ENCODE results near the gene TMEM212. TPM values are rescaled to one million over a fixed set of nuclear protein-coding genes. Genes with fewer than 3 reads are reported as not detected.
"Not testable (repeated sequence)": the region's sequence is repeated elsewhere in the genome, so short reads cannot be mapped to it uniquely, and the experiment has no call there.

Gene TMEM212
- total RNA-seq, 5 donors from 2014 or later (not counting 1 experiment from before 2014, with no cell fraction given): not detected

DNA sequence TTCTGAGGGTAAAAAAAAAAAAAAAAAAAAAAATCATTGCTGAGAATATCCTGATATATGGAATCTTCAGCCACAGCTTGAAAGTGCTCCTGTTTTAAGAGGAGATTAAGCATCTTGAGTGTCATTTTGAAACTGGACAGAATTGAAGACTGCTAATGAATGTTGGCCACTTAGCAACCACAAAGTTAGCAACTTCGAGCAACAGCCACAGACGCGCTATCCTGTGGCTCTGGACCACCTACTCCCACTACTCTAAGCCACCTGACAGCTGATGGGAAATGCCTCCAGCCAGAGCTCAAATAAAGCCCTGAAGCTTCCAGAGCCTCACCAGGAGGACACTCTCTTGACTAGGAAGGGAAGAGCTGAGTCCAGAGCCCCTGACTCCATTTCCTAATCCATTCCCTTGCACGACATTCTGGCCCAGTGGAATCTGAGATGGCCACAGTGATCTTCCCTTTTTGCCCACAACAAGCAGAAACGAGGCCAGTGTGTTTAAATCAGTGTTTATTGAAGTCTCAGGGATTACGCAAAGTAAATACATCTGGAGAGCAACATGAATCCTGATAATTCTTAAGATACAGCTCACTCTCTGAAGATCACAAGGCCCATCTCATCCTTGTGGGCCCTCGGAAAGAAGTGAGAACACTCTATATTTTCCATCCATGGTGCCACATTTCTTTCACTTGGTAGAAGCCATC lies 58.6 kb downstream of the TMEM212 start:
- no peak overlapping the region for H3K4me3 ChIP-seq (ENCODE audit: control insufficient read depth in 1 of 2, extremely low read depth in 1 of 2, low read length in 1 of 2)
- no peaks in the 10 kb centered on the region for H3K9me3 Mint-ChIP-seq
- H3K9me3 ChIP-seq: no peaks in the 10 kb centered on the region
- 100% methylated on average over 1 of the region's 7 CpGs for WGBS (ENCODE audit: insufficient coverage)
- H3K4me1 ChIP-seq (ENCODE audit: control insufficient read depth in 1 of 2, extremely low read depth in 1 of 2, insufficient read depth in 2 of 2, low read length in 2 of 2): no peaks in the 10 kb centered on the region
- ChIA-PET POLR2A (no interaction called here), CTCF (no interaction called here)
- peaks cover 0 to 7% of the 10 kb centered on the region in 2 experiments for H3K27me3 ChIP-seq (replicated peaks in 1 of 2; ENCODE audit: control insufficient read depth in 2 of 2, extremely low read depth in 1 of 2, insufficient read depth in 2 of 2, low read length in 1 of 2)
- no peaks in the 10 kb centered on the region for H3K36me3 ChIP-seq (ENCODE audit: control insufficient read depth in 2 of 2, extremely low read depth in 1 of 2, insufficient read depth in 1 of 2, low read length in 1 of 2)
- no peak for ATAC-seq (replicated peaks in 1 of 4)
- no peaks in the 10 kb centered on the region for H3K4me1 Mint-ChIP-seq
- no peaks in the 10 kb centered on the region for H3K36me3 Mint-ChIP-seq
- no peak overlapping the region for H3K4me3 Mint-ChIP-seq
- H3K27ac Mint-ChIP-seq: no peak overlapping the region
- H3K27me3 Mint-ChIP-seq: peaks cover 6 to 12% of the 10 kb centered on the region in 2 donors
- no peak for DNase-seq
- no peak overlapping the region for H3K27ac ChIP-seq (ENCODE audit: low read length)

DNA sequence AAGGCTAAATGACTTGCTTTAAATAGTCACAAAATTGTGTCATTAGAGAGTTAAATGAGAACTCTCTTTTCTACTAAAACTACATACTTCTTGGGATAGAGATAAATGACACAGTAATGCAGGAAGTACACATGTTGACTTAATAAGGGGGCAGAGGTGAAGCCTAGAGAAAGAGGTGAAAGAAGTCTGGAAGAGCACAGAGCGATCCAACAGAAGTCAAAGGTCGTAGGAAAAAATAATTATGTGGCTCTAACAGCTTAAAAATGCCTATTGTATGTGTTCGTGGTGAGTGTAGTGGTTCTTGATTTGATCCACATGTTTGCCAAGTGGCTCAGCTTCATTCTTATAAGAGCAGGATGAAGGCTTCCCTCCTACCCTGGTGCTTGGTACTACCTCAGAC lies 61.7 kb downstream of the TMEM212 start:
- Mint-ChIP-seq H3K27me3 (peaks cover 5 to 9% of the 10 kb centered on the region in 2 donors), H3K27ac (no peak overlapping the region), H3K36me3 (no peaks in the 10 kb centered on the region), H3K4me3 (no peak overlapping the region), H3K4me1 (no peaks in the 10 kb centered on the region), H3K9me3 (no peaks in the 10 kb centered on the region)
- no CpG with 5 or more reads among the region's 3 CpGs for WGBS (ENCODE audit: insufficient coverage)
- Histone ChIP-seq H3K4me1 (ENCODE audit: control insufficient read depth in 1 of 2, extremely low read depth in 1 of 2, insufficient read depth in 2 of 2, low read length in 2 of 2) (no peaks in the 10 kb centered on the region), H3K9me3 (no peaks in the 10 kb centered on the region), H3K27ac (ENCODE audit: low read length) (no peak overlapping the region), H3K4me3 (ENCODE audit: control insufficient read depth in 1 of 2, extremely low read depth in 1 of 2, low read length in 1 of 2) (no peak overlapping the region), H3K36me3 (ENCODE audit: control insufficient read depth in 2 of 2, extremely low read depth in 1 of 2, insufficient read depth in 1 of 2, low read length in 1 of 2) (no peaks in the 10 kb centered on the region), H3K27me3 (replicated peaks in 1 of 2; ENCODE audit: control insufficient read depth in 2 of 2, extremely low read depth in 1 of 2, insufficient read depth in 2 of 2, low read length in 1 of 2) (peaks cover 0 to 4% of the 10 kb centered on the region in 2 experiments)
- ChIA-PET CTCF (interaction anchor here in 1 of 2 donors (0.5 kb wide), 1 partner anchor 719 kb away, joined by 3 read pairs; no protein-coding TSS in a partner anchor), POLR2A (no interaction called here)
- no peak for ATAC-seq (replicated peaks in 1 of 4)
- no peak for DNase-seq

DNA sequence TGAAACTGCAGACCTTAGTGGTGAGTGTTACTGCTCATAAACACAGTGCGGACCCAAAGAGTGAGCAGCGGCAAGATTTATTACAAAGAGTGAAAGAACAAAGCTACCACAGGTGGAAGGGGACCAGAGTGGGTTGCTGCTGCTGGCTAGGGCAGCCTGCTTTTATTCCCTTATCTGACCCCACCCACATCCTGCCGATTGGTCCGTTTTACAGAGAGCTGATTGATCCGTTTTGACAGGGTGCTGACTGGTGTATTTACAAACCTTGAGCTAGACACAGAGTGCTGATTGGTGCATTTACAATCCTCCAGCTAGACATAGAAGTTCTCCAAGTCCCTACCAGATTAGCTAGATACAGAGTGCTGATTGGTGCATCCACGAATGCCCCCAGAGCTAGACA lies 63.4 kb downstream of the TMEM212 start:
- H3K9me3 ChIP-seq; H3K4me3 ChIP-seq (ENCODE audit: control insufficient read depth in 1 of 2, extremely low read depth in 1 of 2, low read length in 1 of 2); H3K27me3 ChIP-seq (replicated peaks in 1 of 2; ENCODE audit: control insufficient read depth in 2 of 2, extremely low read depth in 1 of 2, insufficient read depth in 2 of 2, low read length in 1 of 2); H3K9me3 Mint-ChIP-seq; POLR2A ChIA-PET; H3K4me3 Mint-ChIP-seq; H3K4me1 ChIP-seq (ENCODE audit: control insufficient read depth in 1 of 2, extremely low read depth in 1 of 2, insufficient read depth in 2 of 2, low read length in 2 of 2); CTCF ChIA-PET; H3K27ac ChIP-seq (ENCODE audit: low read length); H3K36me3 ChIP-seq (ENCODE audit: control insufficient read depth in 2 of 2, extremely low read depth in 1 of 2, insufficient read depth in 1 of 2, low read length in 1 of 2); DNase-seq; H3K4me1 Mint-ChIP-seq; ATAC-seq (replicated peaks in 1 of 4); H3K27ac Mint-ChIP-seq; H3K27me3 Mint-ChIP-seq; H3K36me3 Mint-ChIP-seq: not testable (repeated sequence)
- WGBS (ENCODE audit: insufficient coverage): 80% methylated on average over 1 of the region's 6 CpGs

DNA sequence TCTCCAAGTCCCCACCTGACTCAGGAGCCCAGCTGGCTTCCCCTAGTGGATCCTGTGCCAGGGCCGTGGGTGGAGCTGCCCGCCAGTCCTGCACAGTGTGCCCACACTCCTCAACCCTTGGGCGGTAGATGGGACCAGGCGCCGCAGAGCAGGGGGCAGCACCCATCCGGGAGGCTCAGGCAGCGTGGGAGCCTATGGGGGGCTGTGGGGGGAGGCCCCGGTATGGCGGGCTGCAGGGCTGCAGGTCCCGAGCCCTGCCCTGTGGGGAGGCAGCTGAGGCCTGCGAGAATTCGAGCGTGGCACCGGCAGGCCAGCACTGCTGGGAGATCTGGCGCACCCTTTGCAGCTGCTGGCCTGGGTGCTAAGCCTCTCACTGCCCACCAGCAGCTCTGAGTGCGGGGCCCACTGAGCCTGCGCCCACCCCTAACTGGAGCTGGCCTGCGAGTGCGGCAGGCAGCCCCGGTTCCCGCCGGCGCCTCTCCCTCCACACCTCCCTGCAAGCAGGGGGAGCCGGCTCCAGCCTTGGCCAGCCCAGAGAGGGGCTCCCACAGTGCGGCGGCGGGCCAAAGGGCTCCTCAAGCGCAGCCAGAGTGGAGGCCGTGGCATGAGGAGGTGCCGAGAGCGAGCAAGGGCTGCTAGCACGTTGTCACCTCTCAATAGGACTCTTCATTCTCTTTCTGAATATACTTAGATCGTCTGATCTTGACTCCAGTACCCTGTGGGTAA lies 64.0 kb downstream of the TMEM212 start:
- Histone ChIP-seq H3K4me3 (ENCODE audit: control insufficient read depth in 1 of 2, extremely low read depth in 1 of 2, low read length in 1 of 2) (no peak overlapping the region), H3K27me3 (replicated peaks in 1 of 2; ENCODE audit: control insufficient read depth in 2 of 2, extremely low read depth in 1 of 2, insufficient read depth in 2 of 2, low read length in 1 of 2) (no peaks in the 10 kb centered on the region), H3K27ac (ENCODE audit: low read length) (no peak overlapping the region), H3K4me1 (ENCODE audit: control insufficient read depth in 1 of 2, extremely low read depth in 1 of 2, insufficient read depth in 2 of 2, low read length in 2 of 2) (no peaks in the 10 kb centered on the region), H3K36me3 (ENCODE audit: control insufficient read depth in 2 of 2, extremely low read depth in 1 of 2, insufficient read depth in 1 of 2, low read length in 1 of 2) (no peaks in the 10 kb centered on the region), H3K9me3 (no peaks in the 10 kb centered on the region)
- CTCF ChIA-PET: no interaction called here
- ATAC-seq (replicated peaks in 1 of 4) (no peak), DNase-seq (no peak)
- H3K36me3 Mint-ChIP-seq: no peaks in the 10 kb centered on the region
- H3K9me3 Mint-ChIP-seq: peaks cover 2 to 11% (median 8%) of the 10 kb centered on the region in 3 donors
- 85% methylated on average over 33 of the region's 33 CpGs for WGBS (ENCODE audit: insufficient coverage)
- peaks cover 0 to 1% of the 10 kb centered on the region in 2 donors for H3K27me3 Mint-ChIP-seq
- H3K4me3 Mint-ChIP-seq: no peak overlapping the region
- no peaks in the 10 kb centered on the region for H3K4me1 Mint-ChIP-seq
- POLR2A ChIA-PET: no interaction called here
- no peak overlapping the region for H3K27ac Mint-ChIP-seq

DNA sequence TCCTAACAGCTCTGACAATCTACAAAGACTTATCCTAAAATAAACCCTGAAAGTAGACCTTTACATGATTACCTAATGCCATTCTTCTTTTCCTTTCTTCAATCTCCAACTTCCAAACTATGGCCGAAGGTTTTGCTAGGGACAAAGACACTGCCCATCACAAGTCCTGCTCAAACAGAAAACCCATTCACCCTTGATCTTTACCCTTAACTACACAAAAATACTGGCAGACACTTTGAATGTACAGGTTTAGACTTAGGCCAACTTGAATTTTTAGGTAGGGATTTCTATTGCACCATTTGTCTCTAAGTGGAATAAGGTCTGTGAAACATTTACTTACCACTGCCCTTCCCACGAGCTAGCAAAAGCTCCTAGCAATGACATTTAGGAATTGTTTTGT lies 64.6 kb downstream of the TMEM212 start:
- Mint-ChIP-seq H3K27ac (no peak overlapping the region), H3K4me3 (no peak overlapping the region), H3K36me3 (no peaks in the 10 kb centered on the region), H3K4me1 (no peaks in the 10 kb centered on the region), H3K9me3 (peaks cover 2 to 11% (median 8%) of the 10 kb centered on the region in 3 donors), H3K27me3 (no peaks in the 10 kb centered on the region)
- ChIA-PET POLR2A (no interaction called here), CTCF (no interaction called here)
- WGBS (ENCODE audit: insufficient coverage): no CpG with 5 or more reads among the region's 2 CpGs
- no peak overlapping the region for H3K4me3 ChIP-seq (ENCODE audit: control insufficient read depth in 1 of 2, extremely low read depth in 1 of 2, low read length in 1 of 2)
- H3K27me3 ChIP-seq (replicated peaks in 1 of 2; ENCODE audit: control insufficient read depth in 2 of 2, extremely low read depth in 1 of 2, insufficient read depth in 2 of 2, low read length in 1 of 2): no peaks in the 10 kb centered on the region
- no peaks in the 10 kb centered on the region for H3K4me1 ChIP-seq (ENCODE audit: control insufficient read depth in 1 of 2, extremely low read depth in 1 of 2, insufficient read depth in 2 of 2, low read length in 2 of 2)
- ATAC-seq (replicated peaks in 1 of 4): no peak
- H3K27ac ChIP-seq (ENCODE audit: low read length): no peak overlapping the region
- H3K36me3 ChIP-seq (ENCODE audit: control insufficient read depth in 2 of 2, extremely low read depth in 1 of 2, insufficient read depth in 1 of 2, low read length in 1 of 2): no peaks in the 10 kb centered on the region
- no peaks in the 10 kb centered on the region for H3K9me3 ChIP-seq
- DNase-seq: no peak

DNA sequence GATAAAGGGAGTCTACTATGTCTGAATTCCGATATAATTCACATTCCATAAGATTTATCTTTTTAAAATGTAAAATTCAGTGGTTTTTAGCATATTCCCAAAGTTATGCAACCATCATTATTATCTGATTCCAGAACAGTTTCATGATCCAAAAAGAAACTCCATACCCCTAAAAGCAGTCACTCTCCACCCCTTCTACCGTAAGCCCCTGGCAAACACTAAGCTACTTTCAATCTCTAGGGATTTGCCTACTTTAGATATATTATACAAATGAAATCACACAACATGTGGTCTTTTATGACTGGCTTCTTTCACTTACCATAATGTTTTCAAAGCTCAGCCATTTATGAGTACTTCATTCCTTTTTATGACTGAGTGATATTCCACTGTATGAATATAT lies 65.6 kb downstream of the TMEM212 start:
- Mint-ChIP-seq H3K36me3 (no peaks in the 10 kb centered on the region), H3K27me3 (no peaks in the 10 kb centered on the region), H3K4me3 (no peak overlapping the region), H3K9me3 (peaks cover 2 to 11% (median 8%) of the 10 kb centered on the region in 3 donors), H3K4me1 (no peaks in the 10 kb centered on the region), H3K27ac (no peak overlapping the region)
- Histone ChIP-seq H3K9me3 (no peaks in the 10 kb centered on the region), H3K4me3 (ENCODE audit: control insufficient read depth in 1 of 2, extremely low read depth in 1 of 2, low read length in 1 of 2) (no peak overlapping the region), H3K36me3 (ENCODE audit: control insufficient read depth in 2 of 2, extremely low read depth in 1 of 2, insufficient read depth in 1 of 2, low read length in 1 of 2) (no peaks in the 10 kb centered on the region), H3K4me1 (ENCODE audit: control insufficient read depth in 1 of 2, extremely low read depth in 1 of 2, insufficient read depth in 2 of 2, low read length in 2 of 2) (no peaks in the 10 kb centered on the region), H3K27ac (ENCODE audit: low read length) (no peak overlapping the region), H3K27me3 (replicated peaks in 1 of 2; ENCODE audit: control insufficient read depth in 2 of 2, extremely low read depth in 1 of 2, insufficient read depth in 2 of 2, low read length in 1 of 2) (no peaks in the 10 kb centered on the region)
- CTCF ChIA-PET: interaction anchor here in 1 of 2 donors (0.6 kb wide), 1 partner anchor 11 kb away, joined by 4 read pairs; no protein-coding TSS in a partner anchor
- ATAC-seq (replicated peaks in 1 of 4) (no peak), DNase-seq (no peak)
- WGBS (ENCODE audit: insufficient coverage): no CpG with 5 or more reads among the region's 2 CpGs
- POLR2A ChIA-PET: no interaction called here

All from T-cell (primary cell).